Activated CD8-positive, alpha-beta memory T cell treated with anti-CD3 and anti-CD28 coated beads, Interleukin-2, amount 50 U/mL, for 1 hour (primary cell): ENCODE results near the gene TAF4.
"Not testable (repeated sequence)": the region's sequence is repeated elsewhere in the genome, so short reads cannot be mapped to it uniquely, and the experiment has no call there.

Source experiments
- DNase-seq: peaks from one replicate; pipeline ENCODE4 v3.0.0-alpha.2; 2020; ENCODE audit errors: extremely low read depth

Gene TAF4

DNA sequence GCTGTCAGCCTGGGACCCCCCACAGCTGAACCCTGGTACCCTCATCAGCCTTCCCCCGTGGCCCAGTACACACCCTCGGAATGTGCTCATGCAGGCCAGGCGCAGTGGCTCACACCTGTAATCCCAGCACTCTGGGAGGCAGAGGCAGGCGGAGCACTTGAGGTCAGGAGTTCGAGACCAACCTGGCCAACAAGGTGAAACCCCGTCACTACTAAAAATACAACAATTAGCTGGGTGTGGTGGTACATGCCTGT, 9.9 kb downstream of the TAF4 start:
- DNase-seq = not testable (repeated sequence)

DNA sequence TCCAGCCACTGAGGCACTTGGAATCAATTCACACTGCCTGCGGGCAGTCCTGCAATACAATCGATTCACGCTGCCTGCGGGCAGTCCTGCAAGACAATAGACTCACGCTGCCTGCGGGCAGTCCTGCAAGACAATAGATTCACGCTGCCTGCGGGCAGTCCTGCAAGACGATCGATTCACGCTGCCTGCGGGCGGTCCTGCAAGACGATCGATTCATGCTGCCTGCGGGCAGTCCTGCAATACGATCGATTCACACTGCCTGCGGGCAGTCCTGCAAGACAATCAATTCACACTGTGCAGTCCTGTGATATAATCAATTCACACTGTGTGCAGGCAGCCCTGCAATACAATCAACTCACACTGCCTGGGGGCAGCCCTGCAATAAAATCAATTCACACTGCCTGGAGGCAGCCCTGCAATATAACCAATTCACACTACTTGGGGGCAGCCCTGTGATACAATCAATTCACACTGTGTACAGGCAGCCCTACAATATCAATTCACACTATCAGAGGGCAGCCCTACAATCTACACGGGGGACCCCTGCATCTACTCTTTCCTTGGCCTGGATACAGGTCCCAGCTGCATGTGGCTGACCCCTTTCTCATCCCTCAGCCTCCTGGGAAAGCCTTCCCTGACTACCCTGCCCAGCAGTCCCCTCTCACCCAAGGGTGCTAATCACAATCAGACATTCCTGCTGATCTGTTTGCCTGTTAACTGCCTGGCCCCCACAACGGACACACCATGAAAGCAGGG, 10.4 kb downstream of the TAF4 start:
- DNase-seq = no peak

DNA sequence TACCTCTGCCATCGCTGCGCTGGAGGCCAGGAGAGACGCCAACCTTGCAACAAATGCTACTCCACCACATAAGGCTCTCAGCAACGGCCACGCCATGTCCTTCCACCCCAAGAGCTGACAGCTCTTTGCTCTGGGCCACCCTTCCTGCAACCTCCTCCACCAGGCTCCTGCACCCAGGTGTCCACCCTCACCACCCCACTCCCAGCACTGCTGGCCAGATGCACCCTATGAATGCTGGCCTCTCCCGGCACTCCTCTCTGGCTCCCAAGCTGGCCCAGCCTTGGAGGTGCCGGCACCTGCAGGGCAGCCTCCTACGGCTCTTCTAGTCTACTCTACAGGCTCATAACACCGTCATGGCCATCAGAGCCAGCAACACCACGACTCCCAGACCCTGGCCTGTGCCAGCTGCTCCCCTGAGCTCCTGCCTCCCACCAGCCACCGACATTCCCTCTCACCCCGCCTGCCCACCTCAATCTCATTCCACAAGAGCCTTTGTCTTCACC, 11.2 kb downstream of the TAF4 start:
- no peak for DNase-seq

DNA sequence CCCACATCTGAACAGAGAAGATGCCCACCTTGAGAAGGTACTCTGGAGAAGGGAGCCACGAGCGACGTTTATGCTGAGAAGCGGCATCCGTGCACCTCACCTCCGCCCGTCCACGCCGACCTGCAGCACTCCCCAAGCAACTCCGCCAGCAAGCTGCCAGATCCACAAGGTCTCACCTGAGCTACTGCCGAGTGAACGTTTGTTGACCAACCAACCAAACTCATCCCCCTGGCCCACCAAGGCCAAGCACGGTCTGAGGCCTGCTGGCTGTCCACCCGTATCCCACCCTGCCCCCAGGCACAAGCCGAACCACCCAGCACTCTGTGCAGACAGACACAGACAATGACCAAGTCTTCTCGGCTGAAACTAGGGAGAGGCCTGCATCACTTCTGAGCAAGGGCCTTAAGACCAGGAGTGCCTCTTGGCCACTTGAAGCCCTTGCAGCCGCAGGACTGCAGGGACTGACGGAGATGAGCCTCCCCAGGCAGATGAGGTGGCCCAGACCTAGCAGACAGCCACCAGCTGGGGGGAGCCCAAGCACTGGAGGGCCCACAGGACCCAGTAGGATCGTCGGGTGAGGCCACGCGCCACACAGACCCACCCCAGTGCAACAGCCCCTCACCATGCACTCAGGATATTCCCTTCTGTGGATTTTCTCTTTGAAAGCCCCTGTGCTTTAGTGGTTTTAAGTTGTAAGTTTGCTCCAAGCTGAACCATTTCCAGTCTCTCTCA, 12.1 kb downstream of the TAF4 start:
- no peak for DNase-seq

DNA sequence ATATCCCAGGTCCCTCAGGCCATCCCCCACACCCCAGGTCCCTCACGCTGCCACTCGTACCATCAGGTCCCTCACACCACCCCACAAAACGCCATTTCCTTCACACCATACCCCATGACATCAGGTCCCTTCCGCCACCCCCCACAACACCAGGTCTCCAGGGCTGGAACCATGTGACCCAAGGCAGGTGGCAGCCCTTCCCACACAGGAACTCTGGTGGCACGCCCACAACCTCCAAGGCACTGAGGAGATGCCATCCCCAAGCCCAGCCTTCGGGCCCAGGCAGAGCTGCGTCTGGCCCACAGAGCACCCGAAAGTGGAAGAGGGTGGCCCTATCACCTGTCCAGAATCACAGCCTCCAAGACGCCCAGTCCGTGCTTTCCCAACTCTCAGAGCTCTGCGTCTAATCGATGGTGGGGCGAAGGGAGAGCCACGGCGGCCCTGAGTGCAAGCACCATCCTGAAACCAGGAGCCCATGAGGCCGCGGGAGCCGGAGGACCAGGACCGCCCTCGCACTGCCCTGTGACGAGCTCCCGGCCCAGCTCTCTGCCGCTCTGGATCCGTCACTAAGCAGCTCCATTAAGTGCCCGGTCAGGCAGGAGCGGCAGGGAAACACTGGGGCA, 12.7 kb downstream of the TAF4 start:
- no peak for DNase-seq

DNA sequence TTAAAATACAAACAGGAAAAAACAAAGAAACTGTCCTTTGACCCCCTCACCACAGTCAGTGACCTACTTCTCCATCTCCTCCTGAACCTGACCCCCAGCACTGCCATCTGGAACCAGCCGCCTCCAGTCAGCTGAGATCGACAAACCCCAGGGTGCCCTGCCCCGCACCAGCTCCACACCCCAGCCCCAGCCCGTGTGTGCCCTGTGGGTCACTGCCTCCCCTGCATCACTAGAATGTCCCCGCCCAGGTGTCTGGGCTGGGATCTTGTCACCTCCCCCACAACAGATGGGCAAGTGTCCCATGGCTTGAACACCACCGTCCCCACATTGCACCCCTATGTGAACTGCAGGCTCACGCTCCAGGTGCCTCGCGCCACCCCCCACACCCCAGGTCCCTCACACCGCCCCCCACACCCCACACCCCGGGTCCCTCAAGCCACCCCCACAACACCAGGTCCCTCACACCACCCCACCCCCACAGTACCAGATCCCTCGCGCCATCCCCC, 13.3 kb downstream of the TAF4 start:
- no peak for DNase-seq

DNA sequence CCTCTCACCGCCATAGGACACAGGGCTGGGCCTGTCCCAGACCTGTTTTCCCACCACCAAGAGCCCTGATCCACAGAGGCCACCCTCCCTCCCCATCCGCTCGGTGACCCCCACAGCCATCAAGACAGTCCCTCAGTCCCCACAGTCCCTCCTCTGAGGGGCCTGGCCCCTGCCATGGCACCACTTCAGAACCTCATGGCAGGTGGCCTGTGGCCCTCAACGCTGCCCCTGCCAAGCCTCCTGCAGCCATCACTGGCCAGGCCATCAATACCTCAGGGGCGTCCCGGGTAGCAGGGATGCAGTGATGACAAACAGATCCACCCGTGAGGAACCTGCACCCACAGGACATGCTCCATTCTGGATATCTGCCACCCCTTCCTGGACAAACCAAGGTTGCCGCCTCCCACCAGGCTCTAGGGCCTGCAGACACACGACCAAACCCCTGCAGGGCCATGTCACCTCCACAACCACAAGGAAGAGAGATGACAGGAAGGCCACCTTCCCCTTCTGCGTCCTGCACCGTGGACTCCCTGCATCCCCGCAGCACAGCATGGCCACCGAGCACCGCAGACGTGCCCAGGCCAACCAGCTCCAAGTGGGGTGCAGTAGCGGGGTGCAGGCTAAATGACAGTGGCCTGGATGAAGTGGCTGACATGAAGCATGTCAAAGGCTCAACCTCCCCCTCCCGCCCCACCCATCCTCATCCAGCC, 14.0 kb downstream of the TAF4 start:
- DNase-seq = no peak

DNA sequence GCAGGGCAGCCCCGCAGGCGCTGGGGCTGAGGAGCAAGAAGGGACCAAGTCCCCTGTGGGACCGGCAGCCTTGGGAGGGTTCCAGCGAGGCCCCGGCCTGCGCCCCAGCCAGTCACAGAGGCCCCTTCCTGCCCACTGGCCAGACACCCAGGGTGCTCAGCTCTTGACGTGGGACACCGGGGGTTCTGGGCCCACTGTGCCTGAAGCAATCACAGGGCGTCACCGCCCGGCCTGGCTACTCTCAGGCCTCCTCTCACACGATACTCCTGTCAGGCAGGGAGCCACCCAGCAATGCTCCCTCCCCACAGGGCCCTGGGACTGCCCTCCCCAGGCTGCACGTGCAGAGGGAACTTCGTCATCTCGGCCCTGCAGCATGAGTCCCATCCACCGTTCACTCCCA, 14.5 kb downstream of the TAF4 start:
- DNase-seq = no peak

DNA sequence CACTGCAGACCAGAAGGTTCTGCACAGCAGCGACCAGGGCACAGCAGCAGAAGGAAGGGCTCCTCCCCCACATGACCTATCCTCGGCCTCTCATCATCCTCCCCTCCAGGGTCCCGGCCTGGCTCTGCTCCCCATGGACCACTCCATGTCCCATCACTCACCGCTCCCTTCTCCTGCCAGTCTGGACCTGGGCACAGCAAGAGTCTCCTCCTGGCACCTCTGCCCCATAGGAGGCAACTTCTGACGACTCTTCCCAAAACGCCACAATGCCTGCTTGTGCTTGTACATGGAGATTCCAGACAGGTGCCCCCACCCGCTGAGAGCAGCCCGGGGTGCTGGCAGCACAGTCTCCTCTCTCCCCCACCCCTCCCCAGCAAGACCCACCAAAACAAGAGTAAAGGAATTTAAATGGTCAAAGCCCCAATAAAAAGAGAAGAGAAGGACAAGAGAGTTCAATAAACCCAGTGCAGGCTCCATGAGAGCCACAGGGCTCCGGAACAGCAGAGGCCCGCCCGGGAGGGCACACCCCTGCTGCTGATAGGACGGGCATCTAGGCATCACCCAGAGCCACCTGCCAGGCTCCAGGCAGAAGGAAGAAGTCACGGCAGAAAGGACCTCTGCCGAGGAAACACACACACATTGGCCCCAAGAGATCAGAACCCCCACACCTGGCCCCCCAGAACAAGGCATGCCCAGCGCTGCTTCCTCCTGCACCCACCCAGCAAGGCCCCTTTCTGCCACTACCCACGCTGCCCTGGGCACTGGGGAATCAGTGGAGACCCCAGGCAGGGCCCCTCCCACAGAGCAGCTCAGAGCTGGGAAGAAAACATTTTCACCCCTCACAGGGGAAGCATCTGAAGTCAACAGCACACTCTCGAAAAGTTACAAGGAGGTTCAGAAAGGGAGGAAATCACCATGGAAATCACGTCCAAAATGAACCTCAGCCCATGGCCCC, 15.2 kb downstream of the TAF4 start:
- no peak for DNase-seq

DNA sequence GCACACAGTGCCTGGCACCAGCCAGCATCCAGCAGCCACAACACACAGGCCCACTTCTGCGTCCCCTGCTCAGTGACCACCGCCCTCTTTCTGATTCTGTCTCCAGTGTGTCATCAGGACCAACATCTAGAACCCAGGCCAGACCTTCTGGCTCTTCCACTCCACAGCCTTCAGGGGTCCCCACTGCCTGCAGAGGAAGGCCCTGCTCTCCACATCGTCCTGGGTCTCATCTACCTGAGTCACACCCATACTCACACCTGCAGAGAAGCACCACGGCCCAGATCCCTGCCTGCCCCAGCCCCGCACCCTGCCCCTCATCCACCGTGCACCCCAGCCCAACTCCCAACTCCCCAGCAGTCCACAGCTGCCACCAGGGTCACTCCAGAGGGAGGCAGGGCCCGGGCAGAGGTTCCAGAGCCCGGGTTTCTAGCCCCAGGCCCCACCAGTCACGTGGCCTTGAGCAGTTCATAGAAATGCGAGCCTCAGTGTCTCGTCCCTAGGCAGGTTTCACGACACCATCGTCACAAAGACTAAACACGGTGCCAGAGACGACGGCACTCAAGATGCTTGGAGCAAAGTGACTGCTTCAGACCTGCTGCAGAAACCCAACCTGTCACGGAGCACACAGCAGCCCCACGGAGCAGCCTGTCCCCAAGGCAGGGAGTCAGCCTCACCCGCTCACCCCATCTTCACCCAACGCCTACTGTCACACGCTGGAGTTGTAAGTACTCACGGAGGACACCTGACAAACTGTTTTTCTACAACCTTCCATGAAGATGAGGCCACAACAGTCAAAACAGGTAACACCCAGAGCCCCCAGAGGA, 16.1 kb downstream of the TAF4 start:
- no peak for DNase-seq

DNA sequence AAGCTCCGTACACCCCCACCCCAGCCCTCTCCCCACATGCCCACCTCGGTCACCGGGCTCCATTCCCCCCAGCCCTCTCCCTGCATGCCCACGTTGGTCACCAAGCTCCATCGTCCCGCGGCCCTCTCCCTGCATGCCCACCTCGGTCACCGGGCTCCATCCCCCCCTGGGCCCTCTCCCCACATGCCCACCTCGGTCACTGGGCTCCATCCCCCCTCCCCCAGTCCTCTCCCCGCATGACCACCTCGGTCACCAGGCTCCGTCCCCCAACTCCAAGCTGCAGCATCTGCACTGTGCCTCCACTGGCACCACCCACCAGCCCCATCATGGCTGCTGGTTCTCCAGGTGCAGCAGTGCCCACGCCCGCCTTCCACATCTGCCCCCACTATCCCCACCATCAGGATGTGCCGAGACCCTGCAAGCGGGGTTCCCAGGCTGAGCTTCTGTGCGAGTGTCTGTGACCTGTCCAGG, 16.8 kb downstream of the TAF4 start:
- DNase-seq = no peak

DNA sequence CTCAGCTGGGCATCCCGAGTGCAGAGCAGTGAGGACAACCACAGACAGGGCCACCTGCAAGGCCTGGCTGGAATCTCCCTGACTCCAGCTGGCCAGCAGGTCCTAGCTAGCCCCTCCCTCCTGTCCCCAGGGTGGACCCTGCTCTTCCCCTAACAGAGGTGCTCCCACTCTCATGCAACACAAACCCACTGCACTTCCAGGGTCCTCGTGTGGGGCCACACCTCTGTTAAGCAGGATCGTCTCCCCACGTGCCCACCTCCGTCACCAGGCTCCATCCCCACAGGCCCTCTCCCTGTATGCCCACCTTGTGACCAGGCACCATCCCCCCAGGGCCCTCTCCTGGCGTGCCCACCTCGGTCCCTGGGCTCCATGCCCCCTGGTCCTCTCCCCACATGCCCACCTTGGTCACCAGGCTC, 17.3 kb downstream of the TAF4 start:
- no peak for DNase-seq

DNA sequence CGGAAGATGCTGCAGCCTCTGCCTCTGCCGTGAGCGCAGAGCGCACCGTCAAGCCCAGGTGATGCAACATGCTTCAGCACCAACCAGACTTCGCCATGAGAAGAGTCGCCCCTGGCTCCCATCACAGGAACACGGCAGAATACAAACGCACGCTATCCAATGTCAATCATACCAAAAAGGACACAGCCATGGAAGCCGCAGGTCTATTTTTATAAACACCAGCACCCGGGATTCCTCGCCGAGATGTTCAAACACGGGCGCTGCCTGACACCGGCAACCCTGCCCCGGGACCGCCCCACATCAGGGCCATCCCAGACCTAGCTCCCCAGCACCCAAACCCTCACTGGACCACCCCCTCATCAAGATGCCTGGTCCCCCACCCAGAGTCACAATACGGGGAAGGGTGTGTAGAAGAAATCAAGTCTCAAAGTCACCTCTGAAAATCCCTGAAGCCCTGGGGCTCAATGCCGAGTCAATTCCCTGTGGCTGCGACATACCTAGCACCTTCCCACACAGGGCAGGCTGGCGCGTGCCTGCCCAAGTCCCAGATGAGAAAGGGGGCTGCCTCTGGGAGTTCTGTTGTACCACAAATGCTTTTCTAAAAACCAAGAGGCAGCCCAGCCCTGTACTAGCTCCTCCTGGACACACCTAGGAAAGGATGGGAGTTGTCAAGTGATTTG, 17.9 kb downstream of the TAF4 start:
- DNase-seq = no peak

DNA sequence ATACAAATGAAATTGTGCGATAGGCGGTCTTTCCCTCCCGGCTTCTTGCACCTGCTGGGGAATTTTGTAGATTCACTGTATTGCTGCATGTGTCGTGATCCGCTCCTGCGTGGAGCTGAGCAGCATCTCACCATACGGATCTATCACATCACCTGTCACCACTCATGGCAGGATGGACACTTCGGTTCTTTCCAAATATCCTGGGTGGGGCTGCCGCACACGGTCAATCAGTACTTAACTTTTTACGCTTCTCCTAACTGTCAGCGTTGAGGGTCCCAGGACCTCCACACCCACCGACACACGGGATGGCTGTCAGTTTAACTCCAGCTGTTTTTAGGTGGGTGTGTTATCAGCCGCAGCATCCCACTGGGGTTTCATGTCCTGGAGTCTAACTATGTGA, 19.2 kb downstream of the TAF4 start:
- DNase-seq = no peak

DNA sequence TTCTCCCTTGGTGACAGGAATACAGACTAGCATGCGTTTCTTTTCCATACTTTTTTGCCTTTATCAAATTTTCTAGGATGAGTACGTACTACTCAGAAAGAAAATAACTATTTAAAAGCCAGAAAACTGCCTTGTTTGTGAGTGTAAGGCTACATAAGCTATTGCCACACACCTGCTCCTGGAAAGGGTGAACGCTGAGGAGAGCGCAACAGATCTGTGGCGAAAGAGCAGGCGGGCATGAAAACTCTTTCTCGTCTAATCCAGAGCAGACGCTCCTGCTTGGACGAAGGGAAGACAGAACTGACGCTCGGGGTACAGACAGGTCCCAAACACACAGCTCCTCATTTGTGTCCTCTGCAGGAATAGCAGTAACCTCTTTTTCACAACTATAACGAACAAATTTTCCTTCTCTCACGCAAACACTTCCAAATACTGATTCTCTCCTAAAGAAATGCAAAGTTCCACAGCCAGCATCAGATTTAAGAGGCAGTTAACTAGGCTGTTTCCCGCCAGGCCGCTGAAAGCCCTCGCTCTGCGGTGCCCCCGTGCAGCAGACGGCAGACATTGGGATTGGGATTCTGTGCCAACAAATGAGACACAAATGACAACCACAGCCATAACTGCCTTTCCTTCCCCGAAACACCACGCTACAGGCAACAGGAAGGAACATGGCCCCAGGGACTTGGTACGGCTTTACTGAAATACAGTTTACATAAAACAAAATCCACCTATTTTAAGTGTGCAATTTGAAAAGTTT, 20.0 kb downstream of the TAF4 start:
- no peak for DNase-seq

DNA sequence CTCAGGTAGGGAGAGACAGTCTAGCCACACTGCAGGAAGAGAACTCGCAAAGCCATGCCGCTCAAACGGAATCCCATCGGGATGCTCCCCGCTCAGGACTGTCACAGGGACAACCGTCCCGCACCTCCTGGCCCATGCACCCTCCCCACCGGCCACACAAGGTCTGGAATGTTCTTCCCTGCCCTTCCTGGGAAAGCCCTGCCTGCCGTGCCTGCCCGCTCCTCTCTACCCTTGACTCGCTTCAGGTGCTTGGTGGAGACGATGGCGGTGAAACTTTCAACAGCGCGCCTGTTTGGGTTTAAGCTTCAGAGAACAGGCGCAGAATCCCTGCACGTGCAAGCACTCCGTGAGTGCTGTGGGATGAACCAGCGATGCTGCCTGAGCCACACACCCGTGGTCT, 20.6 kb downstream of the TAF4 start:
- DNase-seq = no peak

DNA sequence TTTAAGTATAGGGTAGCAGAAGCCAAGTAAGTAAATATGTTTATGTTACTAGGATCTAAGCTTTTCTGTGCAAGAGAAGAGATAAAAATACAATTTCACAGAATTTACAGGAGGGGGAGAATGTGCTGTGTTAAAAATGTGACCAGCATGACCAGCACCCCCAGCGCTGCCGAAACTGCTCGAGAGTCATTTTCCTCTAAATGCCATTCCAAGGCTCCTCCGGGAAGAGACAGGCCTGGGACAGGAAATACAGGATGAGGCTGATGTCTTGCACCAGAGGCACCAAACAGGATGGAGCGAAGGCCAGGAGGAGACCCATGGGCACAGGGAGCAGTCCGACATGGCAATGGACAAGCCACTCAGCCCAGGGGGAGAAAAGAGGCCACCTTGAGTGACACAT, 21.1 kb downstream of the TAF4 start:
- DNase-seq = no peak

DNA sequence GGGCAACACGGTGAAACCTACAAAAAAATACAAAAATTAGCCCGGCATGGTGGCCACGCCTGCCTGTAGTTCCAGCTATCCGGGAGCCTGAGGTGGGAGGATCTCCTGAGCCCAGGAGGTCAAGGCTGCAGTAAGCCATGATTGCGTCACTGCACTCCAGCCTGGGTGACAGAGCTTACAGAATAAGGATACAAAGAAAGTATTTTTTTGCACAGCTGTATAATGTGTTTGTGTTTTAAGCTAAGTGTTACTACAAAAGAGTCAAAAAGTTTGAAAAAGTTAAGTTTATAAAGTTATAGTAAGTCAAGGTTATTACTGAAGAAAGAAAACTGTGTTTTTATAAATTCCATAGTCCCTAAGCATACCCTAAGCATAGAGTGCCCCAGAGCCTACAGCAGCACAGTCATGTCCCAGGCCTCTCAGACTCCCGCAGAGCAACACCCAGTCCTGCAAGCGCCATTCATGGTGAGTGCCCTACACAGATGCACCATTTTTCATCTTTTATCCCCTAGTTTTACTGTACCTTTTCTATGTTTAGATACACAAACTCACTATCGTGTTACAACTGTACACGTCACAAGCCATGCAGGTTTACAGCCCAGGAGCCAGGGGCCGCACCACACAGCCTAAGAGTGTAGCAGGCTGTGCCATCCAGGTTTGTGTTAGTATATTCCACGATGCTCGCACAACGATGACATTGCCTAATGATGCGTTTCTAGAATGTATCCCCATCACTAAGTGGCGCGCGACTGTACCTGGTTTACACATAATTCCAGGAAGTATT, 22.4 kb downstream of the TAF4 start:
- DNase-seq = no peak
